GM18907 (cell line): ENCODE results near the gene RPL36AL.
"Not testable (repeated sequence)": the region's sequence is repeated elsewhere in the genome, so short reads cannot be mapped to it uniquely, and the experiment has no call there.

ENCODE experiments used
- ATAC-seq: cut with Tn5 transposase; IDR thresholded peaks from one replicate; pipeline ENCODE4 v1.9.1; 2021; ENCODE audit warnings: mild to moderate bottlenecking, moderate library complexity; ENCODE audit not compliant: unreplicated experiment

The RPL36AL gene

DNA sequence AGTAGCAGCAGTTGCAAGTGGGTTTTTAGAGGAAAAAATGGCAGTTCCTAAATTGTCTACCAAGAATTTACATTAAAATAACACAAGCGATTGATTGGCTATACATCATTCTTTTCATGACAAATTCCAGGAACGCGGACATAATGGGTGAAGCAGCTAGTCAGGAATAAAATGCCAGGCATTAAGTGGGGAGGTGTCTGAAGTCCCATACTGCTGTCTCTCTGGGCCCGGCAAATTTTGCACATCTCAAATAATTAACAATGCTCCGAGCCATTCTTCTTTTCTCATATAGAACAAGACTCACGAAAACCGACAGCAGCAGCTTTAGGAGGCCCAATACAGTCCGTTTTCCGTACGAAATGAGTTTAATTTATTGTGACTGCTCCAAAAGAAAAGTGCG, 696 bp downstream of the RPL36AL start:
- no peak for ATAC-seq

DNA sequence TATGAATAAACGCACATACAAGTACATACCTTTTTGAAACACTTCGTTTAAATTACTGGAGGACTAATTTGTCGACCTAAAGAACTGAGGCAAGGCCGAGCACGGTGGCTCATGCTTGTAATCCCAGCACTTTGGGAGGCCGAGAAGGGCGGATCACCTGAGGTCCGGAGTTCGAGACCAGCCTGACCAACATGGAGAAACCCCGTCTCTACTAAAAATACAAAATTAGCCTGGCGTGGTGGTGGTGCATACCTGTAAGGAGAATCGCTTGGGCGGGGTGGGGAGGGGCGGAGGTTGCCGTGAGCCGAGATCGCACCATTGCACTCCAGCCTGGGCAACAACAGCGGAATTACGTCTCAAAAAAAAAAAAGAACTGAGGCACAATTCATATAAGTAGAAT, 1.2 kb downstream of the RPL36AL start:
- ATAC-seq = not testable (repeated sequence)

DNA sequence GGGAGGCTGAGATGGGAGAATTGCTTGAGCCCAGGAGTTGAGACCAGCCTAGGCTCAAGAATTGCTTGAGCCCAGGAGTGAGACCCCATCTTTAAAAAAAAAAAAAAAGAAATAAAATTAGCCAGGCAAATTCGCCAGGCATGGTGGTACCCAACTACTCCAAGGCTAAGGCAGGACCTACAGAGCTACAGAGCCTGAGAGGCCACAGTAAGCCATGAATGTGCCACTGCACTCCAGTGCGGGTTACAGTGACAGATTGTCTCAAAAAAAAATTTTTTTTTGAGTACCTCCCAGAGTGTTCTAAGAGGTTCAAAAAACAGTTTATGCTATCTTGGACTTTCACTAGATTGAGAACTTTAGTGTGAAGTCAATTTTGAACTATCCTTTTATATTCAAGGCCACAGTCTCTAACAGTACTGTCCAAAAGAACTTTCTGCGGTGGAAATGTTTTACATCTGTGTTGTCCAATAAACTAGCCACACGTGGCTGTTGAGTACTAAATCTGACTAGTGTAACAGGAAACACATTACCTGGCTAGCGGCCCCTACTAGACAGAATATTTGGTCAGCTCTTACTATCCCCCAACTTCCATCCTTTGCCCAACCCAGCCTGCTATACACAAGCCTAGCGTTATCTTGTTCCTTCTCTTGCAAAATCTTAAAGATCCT, 2.4 kb downstream of the RPL36AL start:
- ATAC-seq = no peak

DNA sequence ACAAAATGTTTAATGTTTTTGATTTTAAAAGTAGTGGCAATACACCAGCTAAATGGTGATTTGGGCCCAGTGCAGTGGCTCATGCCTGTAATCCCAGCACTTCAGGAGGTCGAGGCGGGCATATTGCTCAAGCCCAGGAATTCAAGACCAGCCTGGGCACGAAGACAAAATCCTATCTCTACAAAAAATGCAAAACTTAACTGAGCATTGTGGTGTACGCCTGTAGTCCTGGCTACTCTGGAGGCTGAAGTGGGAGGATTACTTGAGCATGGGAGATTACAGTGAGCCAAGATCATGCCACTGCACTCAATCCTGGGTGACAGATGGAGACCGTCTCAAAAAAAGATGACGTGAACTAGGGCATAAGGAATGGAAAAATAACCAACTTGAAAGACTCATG, 4.7 kb downstream of the RPL36AL start:
- ATAC-seq = no peak

DNA sequence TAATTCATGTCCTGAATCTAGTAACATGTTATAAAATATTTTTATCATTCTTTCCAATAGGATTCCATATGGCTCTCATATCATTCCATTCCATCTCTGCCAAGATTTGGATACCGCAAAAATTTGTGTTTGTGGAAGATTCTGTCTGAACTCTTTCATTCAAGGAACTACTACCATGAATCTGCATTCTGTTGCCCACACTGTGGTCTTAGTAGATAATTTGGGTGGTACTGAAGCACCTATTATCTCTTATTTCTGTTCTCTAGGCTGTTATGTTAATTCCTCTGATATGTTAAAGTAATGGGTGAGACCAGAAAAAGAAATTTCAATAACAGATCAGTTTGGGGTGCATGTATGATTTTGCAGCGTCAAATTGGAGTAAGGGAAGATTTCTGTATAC, 6.2 kb downstream of the RPL36AL start:
- no peak for ATAC-seq

DNA sequence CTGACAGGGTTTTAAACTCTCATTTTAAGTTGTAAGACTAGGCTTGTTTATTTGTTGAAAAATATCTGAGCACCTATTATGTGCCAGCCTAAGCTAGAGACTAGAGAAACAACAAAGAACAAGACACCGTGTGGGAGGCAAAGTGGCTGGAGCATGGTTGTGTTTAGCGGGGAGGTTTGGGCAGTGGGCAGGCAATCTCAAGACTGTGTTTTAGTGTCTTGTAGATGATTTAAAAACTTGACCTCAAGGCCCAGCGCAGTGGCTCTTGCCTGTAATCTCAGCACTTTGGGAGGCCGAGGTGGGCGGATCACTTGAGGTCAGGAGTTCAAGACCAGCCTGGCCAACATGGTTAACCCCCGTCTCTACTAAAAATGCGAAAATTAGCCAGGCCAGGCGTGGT, 7.8 kb downstream of the RPL36AL start:
- no peak for ATAC-seq

DNA sequence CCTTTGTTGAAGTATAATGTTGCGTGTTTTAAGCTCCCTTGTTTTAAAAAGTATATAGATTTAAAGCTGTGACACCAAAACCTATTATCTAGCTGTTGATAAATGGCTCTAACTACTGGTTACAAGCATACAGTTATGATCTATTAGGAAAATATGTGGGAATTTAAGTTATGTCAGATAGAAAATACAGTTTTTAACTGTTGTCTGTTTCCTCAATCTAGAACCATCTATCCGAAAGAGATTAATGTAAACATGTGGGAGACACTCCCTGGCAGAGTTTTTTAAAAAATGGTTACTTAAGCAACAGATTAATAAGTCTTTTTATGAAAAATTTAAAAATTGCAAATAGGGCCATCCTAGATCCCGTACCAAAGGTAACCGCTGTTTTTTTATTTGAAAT, 8.2 kb downstream of the RPL36AL start:
- no peak for ATAC-seq

DNA sequence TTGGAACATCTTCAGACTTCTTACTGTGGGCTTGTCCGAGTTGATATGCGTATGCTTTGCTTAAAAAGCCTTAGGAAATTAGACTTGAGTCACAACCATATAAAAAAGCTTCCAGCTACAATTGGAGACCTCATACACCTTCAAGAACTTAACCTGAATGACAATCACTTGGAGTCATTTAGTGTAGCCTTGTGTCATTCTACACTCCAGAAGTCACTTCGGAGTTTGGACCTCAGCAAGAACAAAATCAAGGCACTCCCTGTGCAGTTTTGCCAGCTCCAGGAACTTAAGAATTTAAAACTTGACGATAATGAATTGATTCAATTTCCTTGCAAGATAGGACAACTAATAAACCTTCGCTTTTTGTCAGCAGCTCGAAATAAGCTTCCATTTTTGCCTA, 12.8 kb downstream of the RPL36AL start:
- no peak for ATAC-seq

DNA sequence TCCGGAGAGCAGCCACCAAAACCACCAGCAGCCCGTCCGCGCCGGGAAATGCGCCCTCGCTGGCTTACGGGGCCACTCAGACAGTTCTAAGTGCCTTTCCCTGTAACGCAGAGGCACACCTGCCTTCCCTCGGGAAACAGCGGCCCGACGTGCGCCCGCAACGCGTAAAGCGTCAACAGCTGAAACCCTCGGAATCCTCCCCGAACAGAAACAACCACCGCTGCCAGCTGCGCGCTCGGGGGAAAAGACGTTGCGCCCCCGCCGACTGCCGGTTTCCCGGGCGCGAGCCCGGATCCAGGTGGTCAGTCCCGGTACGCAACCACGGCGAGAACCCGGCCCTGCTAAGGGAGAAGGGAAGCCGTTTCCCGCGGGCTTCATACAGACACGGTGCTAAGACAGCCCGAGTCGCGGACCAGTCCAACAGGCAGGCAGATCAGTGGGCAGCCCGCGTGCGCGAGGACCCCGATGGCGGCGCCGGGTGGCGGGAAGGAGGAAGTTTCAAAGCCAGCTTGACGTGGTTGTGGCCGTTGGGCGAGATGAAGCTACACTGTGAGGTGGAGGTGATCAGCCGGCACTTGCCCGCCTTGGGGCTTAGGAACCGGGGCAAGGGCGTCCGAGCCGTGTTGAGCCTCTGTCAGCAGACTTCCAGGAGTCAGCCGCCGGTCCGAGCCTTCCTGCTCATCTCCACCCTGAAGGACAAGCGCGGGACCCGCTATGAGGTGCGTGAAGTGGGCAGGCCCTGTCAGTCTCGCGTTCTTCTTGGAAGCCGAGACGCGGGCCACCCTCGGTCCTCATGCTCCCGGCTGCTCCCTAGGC, 21.7 kb downstream of the RPL36AL start, which contains the start of gene LRR1:
TSS of gene LRR1 (plus strand) at position 456 of the 816 bp plus-strand sequence. CDS start at position 537, 81 bp downstream.
- peak; percentile 57 for ATAC-seq

DNA sequence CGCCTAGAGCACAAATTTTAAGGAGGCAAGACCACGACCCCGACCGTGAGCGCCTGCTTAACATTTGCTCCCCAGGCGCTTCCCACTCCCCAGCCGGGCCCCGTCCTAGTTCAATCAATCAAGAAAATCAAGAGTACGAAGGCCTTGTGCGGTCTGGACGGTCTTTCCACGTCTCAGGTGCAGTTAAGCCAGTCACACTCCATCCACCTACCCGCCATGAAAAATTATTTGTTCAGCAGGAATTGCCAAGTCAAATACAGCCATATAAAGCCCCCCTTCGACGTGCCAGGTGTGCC, 22.3 kb downstream of the RPL36AL start:
- ATAC-seq = peak; percentile 1

DNA sequence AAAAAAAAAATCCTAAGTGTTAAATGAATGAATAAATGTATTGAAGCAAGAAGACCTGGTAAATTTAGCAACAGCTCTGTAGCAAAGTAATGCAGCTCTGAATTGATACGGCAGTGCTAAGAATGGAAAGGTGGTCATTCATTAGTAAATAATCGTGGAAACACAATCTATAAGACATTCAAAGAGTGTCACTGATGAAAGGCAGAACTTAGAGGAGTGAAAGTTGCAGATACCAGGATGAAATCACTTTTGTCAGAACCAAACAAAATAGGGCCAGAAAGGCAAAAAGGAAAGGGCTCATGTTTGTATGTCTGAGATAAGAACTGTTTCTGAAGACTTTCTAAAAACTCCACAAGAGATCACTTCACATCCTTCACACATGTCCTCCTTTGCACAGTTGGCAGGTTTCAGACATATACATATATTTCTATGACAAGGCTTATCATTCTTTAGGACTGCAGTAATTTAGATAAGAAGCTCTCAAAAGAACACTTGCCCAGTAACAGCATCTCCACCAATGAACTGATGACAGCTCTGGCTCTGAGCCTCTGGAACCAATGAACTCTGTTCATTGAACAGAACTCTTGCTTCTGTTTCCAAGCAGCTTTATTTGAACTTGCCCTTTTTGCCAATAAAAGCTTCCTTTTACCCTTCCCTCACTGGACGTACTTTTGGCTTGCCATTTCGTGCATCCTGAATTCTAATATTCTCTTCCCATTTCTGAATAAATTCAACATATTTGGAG, 25.9 kb downstream of the RPL36AL start:
- no peak for ATAC-seq

DNA sequence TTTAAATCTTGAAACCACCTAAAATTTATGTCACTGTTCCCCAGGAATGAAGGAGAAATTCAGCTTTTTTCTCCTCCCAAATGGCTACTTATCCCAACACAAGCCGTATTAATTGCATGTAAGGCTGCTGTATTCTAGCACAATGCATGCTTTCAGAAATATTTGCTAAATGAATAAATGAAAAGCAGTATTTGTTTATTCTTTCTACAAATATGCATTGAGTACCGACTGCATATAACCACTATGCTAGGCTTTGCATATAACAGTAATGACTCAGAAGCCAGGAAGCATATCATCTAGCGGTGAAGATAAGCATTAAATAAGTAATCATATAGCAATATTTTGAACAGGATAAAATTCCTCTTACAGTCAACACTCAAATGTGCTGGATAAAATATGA, 27.4 kb downstream of the RPL36AL start:
- ATAC-seq = no peak

DNA sequence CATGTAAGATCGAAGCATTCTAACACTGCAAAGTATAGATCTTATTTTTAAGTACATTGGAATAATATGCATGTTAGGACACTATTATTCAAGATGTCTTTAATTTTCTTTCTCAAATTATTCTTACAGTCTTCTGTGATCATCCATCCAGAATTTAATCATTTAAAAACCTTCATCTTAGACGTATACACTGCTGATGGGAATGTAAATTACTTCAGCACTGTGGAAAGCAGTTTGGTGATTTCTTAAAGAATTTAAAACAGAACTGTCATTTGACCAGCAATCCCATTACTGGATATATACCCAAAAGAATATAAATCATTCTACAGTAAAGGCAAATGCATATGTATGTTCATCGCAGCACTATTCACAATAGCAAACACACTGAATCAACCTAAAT, 31.0 kb downstream of the RPL36AL start:
- ATAC-seq = no peak

DNA sequence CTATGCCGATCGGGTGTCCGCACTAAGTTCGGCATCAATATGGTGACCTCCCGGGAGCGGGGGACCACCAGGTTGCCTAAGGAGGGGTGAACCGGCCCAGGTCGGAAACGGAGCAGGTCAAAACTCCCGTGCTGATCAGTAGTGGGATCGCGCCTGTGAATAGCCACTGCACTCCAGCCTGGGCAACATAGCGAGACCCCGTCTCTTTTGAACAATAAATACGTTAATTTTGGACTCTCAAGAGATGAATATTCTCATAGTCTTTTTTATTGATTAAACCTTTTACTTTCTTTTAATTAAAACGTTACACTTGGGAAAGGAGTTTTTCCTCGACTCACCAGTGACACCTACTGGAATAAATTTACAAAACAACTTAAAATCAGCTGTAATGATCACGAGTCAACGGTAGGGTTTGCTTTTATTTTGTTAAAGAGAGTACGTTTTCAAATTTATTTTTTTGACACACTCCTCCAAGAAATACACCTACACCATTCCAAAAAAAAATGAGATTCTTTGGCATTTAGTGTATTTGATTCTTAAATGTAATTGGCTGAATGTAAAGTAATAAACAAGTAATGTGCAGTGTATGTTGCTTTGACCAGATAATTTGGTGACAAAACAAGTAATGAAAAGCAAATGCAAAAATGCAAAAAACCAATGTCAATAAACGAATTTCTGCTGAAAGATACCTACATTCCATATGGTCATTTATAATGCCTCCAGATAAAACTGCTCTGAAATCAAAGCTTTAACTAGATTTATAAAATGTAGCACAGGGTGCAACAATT, 33.6 kb downstream of the RPL36AL start:
- ATAC-seq = peak; percentile 44

DNA sequence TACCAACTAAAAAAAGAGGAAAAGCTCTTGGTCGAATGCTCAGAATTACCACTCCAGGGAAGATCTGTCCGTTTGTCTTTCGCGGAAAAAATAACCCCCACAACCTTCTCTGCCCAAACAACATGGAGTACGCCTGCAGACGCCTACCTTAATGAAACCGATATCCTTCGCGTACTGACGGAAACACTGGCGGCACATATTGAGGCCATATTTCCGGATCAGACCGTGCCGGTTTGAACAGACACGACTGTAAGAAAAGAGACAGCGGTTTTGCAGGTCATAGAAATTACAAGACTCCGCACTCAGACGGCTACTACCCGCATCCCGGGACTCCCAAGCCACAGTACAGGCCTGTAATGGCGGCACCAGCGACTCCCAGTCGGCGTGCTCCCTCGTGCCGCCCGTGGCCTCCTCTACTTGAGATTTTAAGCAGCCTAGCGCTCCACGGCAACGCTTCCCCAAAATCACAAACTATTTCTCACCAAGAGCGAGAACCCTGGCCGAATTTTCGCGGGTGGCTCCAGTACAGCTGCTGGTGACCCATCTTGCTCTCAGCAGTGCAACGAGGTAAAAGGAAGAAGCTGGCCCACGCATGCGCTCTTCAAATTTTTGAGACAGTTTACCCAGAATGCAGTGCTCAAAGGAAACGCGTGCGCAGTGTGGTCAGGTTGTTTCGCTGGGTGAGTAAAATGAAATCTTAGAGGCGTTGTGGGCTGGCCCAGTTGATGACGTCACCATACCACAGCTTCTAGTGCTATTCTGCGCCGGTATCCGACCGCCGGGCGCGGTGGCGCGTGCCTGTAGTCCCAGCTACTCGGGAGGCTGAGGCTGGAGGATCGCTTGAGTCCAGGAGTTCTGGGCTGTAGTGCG, 34.4 kb downstream of the RPL36AL start, which contains the start of gene RPS29:
TSS of gene RPS29 (minus strand) at position 578 of the 870 bp plus-strand sequence. CDS start at position 544, 34 bp downstream.
- peak; percentile 91 for ATAC-seq

DNA sequence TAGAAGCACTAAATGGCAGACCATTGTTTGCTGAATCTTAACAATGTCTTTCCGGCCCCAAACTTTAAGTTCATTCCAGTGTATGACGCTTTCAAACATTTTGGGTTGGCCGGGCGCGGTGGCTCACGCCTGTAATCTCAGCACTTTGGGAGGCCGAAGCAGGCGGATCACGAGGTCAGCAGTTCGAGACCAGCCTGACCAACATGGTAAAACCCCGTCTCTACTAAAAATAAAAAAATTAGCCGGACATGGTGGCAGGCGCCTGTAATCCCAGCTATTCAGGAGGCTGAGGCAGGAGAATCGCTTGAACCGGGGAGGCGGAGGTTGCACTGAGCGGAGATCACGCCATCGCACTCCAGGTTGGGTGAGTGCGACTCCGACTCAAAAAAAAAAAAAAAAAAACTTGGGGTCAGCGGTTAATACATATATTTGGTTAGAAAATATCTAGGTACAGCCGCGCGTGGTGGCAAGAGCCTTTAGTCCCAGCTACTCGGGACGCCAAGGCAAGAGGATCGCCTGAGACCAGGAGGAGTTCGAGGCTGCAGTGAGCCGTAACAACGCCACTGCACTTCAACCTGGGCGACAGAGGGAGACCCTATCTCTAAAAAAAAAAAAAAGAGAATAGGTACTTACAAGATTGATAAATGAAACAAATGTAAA, 35.3 kb downstream of the RPL36AL start:
- not testable (repeated sequence) for ATAC-seq

DNA sequence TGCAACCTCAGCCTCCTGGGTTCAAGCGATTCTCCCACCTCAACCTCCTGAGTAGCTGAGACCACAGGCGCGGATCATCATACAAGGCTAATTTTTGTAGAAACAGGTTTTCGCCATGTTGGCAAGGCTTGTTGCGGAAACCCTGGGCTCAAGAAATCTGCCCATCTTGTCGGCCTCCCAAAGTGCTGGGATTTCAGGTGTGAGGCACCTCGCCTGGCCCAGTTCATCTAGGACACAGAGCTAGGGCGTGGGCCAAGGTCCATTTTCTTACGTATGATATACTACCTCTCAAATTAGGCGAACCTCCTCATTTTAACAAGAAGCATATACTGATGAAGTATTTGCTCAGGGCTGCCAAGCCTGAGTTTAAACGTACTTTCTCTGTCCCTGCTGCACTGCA, 36.4 kb downstream of the RPL36AL start:
- no peak for ATAC-seq

DNA sequence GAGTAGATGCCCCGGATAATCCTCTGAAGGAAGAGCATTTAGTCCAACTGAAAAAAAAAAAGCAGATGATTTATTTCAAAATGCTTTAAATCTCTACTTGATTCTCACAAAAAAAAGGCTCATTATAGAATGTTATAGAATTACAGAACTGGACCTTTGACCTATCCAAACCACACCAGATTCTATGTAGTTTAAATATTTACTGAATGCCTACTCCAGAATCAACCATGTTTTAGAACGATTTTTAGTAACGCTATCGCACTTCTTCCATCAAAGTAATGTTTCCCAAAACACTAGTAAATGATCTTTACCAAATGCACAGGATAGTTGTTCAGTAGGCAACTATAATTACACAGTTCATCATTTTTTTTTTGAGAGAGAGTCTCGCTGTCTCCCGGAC, 36.8 kb downstream of the RPL36AL start:
- no peak for ATAC-seq
